Measurements from ENCODE around the gene SLC6A17.

- TF ChIP-seq CTCF (IDR thresholded peaks at IDR 0.05), result no peak
- no peak for TF ChIP-seq POLR2AphosphoS5 (IDR thresholded peaks at IDR 0.05)
- TF ChIP-seq POLR2A (IDR thresholded peaks at IDR 0.05), result no peak
Observed at GRCh38 chr1:110183642-110184167, 33.4 kb downstream of the SLC6A17 start.

Measured in prostate gland (tissue), 2 donors.